HG03097 (cell line): ENCODE results near the gene EML4.
A peak's percentile ranks its signal among the peaks of the same experiment; 100 is the strongest.
"Not testable (repeated sequence)": the region's sequence is repeated elsewhere in the genome, so short reads cannot be mapped to it uniquely, and the experiment has no call there.

Experiments
- ATAC-seq: cut with Tn5 transposase; IDR thresholded peaks from one replicate; pipeline ENCODE4 v1.9.1; 2021; ENCODE audit not compliant: unreplicated experiment, low FRiP score

Gene EML4

DNA sequence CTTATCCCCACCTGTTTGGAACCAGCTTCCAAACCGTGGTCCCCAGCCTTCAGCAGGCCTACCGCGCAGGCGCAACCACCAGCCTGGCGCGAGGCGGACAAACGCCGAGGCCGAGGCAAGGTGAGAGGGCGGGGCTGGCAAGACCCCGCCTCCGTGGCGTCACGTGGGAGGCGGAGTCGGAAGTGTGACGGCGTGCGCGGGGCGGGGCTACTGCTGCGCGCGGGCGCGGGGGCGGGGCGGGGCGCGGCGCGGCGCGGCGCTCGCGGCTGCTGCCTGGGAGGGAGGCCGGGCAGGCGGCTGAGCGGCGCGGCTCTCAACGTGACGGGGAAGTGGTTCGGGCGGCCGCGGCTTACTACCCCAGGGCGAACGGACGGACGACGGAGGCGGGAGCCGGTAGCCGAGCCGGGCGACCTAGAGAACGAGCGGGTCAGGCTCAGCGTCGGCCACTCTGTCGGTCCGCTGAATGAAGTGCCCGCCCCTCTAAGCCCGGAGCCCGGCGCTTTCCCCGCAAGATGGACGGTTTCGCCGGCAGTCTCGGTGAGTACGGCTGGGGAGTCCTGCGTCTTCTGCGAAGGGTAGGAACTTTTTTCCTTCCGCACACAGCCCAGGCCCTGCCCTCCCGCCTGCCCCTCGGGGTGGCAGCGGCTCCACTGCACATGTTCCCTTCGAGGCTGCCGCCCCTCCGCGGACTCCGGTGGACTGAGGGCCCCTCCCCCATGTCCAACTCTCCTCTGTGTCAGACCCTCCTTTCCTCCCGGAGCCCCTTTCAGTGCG is at the start of gene EML4:
TSS of gene EML4 (plus strand) at position 254 of the 774 bp plus-strand sequence. CDS start at position 513, 259 bp downstream.
- peak; percentile 87 for ATAC-seq

DNA sequence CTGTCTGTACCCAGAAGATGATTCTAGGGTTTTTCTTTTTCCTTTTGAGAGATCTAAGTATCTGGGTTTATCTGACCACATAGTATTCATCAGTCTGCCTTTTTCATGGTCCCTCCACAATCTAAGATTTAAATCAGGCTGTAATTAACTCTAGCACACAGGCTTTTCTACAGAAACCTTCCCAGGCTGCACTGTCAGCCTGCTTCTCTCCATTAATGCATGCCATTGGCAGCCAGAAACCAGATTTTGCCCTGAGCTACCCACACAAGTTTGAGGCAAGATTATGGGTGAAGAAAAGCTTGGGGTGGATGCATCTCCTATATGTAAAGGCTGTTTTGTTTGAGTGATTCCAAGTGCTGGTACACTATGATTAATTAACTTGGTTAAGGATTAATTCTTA is 45.7 kb upstream of the EML4 start:
- ATAC-seq = no peak

DNA sequence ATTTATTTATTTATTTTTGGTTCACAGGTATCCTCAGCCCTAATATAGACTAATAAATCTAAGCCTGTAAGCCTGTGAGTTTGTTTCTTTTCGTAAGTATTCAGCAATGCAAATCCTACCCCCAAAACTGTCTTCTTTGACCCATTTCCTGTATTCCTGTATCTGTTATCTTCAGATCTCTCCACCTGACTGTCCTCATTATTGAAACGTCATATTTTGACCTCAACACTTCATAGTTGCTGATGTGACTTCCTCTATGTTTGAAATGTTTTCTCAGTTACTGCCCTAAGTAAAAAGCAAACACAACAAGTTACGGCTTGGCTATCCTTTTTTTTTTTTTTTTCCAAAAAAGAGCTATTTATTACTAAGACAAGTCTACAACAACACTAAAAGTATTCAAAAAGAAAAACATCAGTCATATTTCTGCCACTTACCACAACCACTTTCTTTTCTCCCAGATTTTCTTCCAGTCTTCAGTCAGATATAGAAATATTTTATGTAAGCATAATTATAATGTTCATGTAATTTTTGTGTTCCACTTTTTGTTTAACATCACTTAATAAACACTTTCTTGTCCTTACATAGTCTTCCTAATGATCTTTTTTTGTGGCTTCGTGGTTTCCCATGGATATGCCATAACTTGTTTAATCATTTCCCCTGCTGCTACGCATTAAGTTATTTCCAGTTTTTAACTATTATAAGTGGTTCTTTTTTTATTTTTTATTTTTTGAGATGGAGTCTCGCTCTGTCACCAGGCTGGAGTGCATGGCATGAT is 45.0 kb upstream of the EML4 start:
- ATAC-seq = peak; percentile 53

GRCh38 chr2:42125841-42126594 is 43.1 kb upstream of the EML4 start:
- ATAC-seq = no peak

DNA sequence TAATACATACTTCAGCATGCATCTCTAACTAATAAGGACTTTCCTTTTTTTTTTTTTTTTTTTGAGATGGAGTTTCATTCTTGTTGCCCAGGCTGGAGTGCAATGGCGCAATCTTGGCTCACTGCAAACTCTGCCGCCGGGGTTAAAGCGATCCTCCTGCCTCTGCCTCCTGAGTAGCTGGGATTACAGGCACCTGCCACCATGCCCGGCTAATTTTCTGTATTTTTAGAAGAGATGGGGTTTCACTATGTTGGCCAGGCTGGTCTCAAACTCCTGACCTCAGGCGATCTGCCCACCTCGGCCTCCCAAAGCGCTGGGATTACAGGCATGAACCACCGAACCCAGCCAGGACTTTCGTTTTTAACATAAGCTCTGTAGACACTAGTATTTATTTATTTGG is 42.3 kb upstream of the EML4 start:
- ATAC-seq = not testable (repeated sequence)

DNA sequence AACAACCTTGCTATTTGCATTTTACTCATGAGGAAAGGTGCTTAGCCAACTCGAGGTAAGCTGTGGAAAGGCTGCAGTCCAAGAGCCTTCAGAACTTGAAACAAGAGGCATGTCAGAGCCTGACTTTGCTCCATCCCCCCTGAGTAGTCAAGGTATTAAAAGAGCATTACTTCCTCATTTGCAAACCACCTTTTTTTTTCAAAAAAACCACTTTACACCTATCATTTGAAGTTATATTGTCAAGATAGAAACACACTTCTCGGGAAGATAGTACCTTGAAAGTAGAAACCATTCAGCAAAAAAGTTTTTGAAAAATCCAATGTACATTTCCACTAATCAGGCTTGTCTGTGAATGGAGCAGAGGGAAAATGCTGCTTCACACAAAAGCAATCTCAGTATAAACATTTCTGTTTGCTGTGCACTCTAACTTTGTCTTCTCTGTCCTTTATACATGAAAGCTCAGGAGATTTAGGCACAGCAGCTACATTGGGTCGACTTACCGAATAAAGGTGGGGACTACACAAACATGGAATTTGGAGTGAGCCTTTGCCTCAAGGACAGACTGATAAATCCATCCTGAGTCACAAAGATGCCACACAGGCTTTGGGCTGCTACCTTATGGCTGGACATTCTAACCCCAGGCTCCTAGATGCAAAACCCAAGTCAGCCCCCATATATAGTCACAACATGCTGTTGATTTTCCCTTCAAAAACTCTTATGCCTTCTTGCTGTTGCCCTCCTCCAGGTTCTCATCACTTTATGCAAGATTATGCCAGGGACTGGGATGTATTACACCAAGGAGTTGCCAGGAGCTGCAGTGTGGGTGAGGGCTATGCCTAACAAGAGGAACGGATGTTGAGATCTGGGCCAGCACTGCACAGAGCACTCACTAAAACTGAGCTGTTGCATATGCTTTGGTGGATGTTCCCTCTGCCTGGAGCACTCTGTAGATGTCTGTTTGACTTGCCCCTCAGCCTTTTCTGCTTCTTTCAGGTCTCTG is 41.4 kb upstream of the EML4 start:
- peak; percentile 43 for ATAC-seq

DNA sequence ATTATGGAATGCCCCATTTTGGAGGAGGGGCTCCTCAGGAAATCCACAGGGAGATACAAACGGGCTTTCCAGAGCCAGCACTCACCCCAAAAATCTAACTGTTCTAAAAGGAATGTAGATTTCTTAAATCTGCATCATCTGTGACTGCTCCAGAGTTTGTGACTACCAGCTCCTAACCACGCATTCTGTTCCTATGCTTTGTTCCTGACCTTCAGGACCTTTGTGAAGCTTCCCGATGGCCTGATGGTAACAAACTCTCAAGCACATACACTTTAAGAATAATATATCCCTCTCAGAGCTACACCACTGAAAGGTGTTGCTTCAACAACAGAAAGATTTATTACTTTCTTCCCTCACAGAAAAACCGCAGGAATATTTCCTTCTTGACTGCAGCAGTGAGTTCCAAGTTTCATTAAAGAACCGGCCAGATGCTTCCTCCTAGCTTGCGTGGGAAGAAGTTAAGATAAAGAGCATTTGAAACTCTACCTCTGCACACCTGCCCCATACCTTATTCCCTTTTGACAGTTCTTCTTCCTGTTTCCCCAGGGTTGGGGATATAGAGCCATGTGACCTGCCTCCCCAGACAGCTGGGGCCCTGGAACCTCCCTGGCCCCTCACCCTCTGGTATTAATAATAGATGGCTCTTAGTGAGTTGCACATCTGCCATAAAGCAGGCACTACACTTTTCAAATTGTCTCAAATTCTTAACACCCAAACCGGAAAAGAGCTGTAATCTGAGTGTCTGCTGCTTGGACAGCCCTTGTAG is 40.2 kb upstream of the EML4 start:
- no peak for ATAC-seq

GRCh38 chr2:42129487-42129852 is 39.7 kb upstream of the EML4 start:
- no peak for ATAC-seq

- ATAC-seq = no peak
These were observed 39.2 kb upstream of the EML4 start for GRCh38 chr2:42129947-42130346.

DNA sequence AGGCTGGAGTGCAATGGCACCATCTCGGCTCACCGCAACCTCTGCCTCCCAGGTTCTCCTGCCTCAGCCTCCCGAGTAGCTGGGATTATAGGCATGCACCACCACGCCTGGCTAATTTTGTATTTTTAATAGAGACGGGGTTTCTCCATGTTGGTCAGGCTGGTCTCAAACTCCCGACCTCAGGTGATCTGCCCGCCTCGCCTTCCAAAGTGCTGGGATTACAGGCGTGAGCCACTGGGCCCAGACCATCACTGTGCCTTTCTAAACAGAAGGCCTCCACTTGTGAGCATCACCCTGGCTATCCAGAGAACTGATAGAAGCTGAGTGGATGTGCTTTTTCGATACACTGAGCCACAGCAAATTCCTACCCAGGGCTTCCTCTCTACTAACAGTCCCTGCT is 38.3 kb upstream of the EML4 start:
- not testable (repeated sequence) for ATAC-seq

GRCh38 chr2:42132191-42132965 is 36.8 kb upstream of the EML4 start:
- no peak for ATAC-seq

GRCh38 chr2:42132966-42133641 is 36.0 kb upstream of the EML4 start:
- peak; percentile 88 for ATAC-seq

GRCh38 chr2:42133771-42134195 is 35.4 kb upstream of the EML4 start:
- no peak for ATAC-seq

DNA sequence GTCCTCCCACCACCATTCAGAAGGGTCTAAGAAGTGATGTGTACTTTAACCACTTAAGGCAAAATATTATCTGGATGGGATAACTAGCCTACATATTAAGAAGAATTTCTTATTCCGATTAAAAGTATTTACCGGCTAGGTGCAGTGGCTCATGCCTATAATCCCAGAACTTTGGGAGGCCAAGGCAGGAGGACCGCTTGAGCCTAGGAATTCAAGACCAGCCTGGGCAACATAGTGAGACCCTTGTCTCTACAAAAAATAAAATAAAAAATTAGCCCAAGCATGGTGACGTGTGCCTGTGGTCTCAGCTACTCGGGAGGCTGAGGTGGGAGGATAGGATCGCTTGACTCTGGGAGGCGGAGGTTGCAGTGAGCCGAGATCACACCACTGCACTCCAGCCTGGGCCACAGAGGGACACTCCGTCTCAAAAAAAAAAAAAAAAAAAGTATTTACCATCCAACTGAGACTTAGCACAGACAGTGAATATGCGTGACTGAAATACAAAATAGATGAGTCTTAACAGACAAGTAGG is 34.7 kb upstream of the EML4 start:
- ATAC-seq = not testable (repeated sequence)

DNA sequence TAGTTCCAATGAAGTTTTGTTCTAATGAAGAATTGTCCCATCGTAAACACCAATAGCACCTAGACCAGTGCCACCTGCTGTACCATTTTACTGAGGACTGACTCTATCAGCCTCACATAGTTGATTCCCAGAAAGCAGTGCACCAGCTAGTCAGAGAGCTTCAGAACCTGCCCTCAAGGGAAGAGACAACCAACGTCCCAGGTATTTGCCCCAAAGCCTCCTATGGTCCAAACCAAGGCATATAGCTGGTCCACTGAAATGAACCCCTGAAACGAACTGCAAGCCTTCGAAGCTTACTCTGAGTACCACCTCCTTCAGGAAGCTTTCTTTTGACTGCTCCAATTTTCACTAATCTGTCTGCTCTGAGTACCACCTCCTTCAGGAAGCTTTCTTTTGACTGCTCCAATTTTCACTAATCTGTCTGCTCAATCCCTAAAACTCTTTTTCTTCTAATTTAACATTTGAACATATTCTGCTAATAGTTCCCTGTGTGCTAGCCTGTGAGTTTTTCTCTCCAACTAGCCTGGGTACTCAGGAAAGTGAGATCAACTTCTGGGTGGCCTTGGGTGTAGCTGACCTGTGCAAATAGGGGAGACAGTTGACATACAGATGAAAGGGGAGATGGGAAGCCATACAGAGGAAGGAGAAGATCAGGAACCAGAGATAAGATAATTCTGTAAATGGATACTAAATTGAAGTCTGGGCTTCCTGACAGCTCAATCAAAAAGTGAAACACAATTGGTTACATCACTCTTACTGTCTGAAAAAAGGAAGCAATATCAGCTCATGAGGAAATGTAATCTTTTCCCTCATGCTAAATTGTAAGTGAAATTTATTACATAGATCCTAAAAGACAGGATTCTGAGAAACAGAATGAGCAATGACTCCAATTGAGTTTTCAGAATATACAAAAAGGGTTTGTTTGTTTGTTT is 33.5 kb upstream of the EML4 start:
- ATAC-seq = no peak

DNA sequence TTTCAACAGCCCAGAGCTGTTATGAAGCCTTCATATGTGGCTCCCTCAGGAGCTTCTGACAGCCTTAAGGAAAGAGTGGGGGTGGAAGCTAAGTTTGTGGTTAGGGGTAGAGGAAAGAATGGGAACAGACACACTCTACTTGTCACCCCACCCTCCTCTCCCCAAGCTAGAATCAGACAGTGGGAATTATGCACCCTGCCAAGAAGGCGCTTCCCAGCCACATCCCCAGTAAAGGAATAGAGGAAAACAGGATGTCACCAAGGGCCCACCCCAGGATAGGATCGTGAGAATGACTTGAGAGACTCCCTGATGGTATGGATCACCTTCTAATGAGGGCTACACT is 32.4 kb upstream of the EML4 start:
- no peak for ATAC-seq
